ENCODE results near the gene IDE. TPM values are rescaled to one million over a fixed set of nuclear protein-coding genes. Genes with fewer than 3 reads are reported as not detected.

IDE gene
- total and polyA plus RNA-seq, 2 of the 13 experiments (the other 11 are each of a cell fraction or from before 2014, with no cell fraction given): 16.1 to 52.1 TPM

- TF ChIP-seq CERS6 (CRISPR knock-in tag; IDR thresholded peaks at IDR 0.05) (no peak), NR2C2 (CRISPR knock-in tag; IDR thresholded peaks at IDR 0.05; ENCODE audit: borderline replicate concordance) (peak; percentile 55), SOX6 (IDR thresholded peaks at IDR 0.05) (no peak), SOX6 (CRISPR knock-in tag; IDR thresholded peaks at IDR 0.05) (peak; percentile 61), POGK (CRISPR knock-in tag; conservative IDR thresholded peaks at IDR 0.05) (peak; percentile 67), ZNF331 (CRISPR knock-in tag; IDR thresholded peaks at IDR 0.05) (peak; percentile 52), KDM5A (IDR thresholded peaks at IDR 0.05; ENCODE audit: borderline replicate concordance, low read length) (peak; percentile 80; the same call in 1 of the 2 replicates), RXRB (CRISPR knock-in tag; IDR thresholded peaks at IDR 0.05; ENCODE audit: borderline replicate concordance) (peak; percentile 64), STAT6 (CRISPR knock-in tag; IDR thresholded peaks at IDR 0.05; ENCODE audit: borderline replicate concordance) (peak; percentile 45; the same call in 1 of the 2 replicates), MTA1 (CRISPR knock-in tag; IDR thresholded peaks at IDR 0.05; ENCODE audit: borderline replicate concordance) (no peak), FOXJ3 (CRISPR knock-in tag; IDR thresholded peaks at IDR 0.05; ENCODE audit: borderline replicate concordance) (0 out of 2 replicates have a peak, but pooled peaks have one; percentile 23)
- TF ChIP-seq, protein P1, sequence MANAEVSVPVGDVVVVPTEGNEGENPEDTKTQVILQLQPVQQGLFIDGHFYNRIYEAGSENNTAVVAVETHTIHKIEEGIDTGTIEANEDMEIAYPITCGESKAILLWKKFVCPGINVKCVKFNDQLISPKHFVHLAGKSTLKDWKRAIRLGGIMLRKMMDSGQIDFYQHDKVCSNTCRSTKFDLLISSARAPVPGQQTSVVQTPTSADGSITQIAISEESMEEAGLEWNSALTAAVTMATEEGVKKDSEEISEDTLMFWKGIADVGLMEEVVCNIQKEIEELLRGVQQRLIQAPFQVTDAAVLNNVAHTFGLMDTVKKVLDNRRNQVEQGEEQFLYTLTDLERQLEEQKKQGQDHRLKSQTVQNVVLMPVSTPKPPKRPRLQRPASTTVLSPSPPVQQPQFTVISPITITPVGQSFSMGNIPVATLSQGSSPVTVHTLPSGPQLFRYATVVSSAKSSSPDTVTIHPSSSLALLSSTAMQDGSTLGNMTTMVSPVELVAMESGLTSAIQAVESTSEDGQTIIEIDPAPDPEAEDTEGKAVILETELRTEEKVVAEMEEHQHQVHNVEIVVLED (CRISPR knock-in tag; IDR thresholded peaks at IDR 0.05; ENCODE audit: borderline replicate concordance): peak; percentile 91
- TF ChIP-seq, protein P2, sequence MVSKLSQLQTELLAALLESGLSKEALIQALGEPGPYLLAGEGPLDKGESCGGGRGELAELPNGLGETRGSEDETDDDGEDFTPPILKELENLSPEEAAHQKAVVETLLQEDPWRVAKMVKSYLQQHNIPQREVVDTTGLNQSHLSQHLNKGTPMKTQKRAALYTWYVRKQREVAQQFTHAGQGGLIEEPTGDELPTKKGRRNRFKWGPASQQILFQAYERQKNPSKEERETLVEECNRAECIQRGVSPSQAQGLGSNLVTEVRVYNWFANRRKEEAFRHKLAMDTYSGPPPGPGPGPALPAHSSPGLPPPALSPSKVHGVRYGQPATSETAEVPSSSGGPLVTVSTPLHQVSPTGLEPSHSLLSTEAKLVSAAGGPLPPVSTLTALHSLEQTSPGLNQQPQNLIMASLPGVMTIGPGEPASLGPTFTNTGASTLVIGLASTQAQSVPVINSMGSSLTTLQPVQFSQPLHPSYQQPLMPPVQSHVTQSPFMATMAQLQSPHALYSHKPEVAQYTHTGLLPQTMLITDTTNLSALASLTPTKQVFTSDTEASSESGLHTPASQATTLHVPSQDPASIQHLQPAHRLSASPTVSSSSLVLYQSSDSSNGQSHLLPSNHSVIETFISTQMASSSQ (IDR thresholded peaks at IDR 0.05; ENCODE audit: low read depth): no peak
- TF ChIP-seq, protein P2 (CRISPR knock-in tag; IDR thresholded peaks at IDR 0.05; ENCODE audit: borderline replicate concordance): no peak; the same call in 1 of the 2 replicates
These were observed 19.1 kb upstream of the IDE start, which contains the start of gene KIF11 (continued) for GRCh38 chr10:92592761-92593618.

All from HepG2 (cell line).